SK-N-SH (cell line): ENCODE measurements around the gene CTBP2. TPM values are rescaled to one million over a fixed set of nuclear protein-coding genes. Genes with fewer than 3 reads are reported as not detected.

Experiments
- CTCF ChIA-PET: fragments of 300-600, 350-600 bp; formaldehyde crosslinking; extraction: SDS; loops from one replicate; lab custom pipeline; 2021; lab: Yijun Ruan, JAX
- POLR2A ChIA-PET: fragments of 350-600 bp; sonication (Branson Sonifier 250); formaldehyde crosslinking; extraction: SDS; loops from one replicate; lab custom pipeline; 2020; ENCODE audit warnings: antibody characterized with exemption, inconsistent platforms; lab: Yijun Ruan, JAX
- DNase-seq: peaks from one replicate; pipeline ENCODE4 v3.0.0; 2012
- H2AFZ ChIP-seq: fragments of 200-600 bp; sonication (generic); 2 replicates; pipeline ENCODE4 v1.8.1; 2016; ENCODE audit warnings: antibody characterized with exemption, mild to moderate bottlenecking, low read depth
- H3F3A ChIP-seq: fragments of 200-600 bp; sonication (generic); replicated peaks from 2 replicates; pipeline ENCODE3; 2016; ENCODE audit warnings: antibody characterized with exemption, mild to moderate bottlenecking; ENCODE audit not compliant: insufficient read depth
- H3K27ac ChIP-seq, 2 experiments: fragments of 200-500 bp in 1 of 2; fragments of 200-600 bp in 1 of 2; sonication (Bioruptor generic) in 1 of 2; sonication (generic), shearing (Covaris generic) in 1 of 2; 2 replicates each; pipeline versions ENCODE4 v1.5.1 to v1.6.1; 2014 to 2016; ENCODE audit warnings: low read depth in 2 of 2, inconsistent platforms in 1 of 2, low read length in 1 of 2, mild to moderate bottlenecking in 1 of 2, mixed read lengths in 1 of 2
- H3K27me3 ChIP-seq: fragments of 200-600 bp; sonication (generic), shearing (Covaris generic); 2 replicates; pipeline ENCODE4 v1.6.1; 2016; ENCODE audit warnings: mixed run types; ENCODE audit not compliant: insufficient read depth
- H3K36me3 ChIP-seq, 2 experiments: fragments of 200-500 bp in 1 of 2; fragments of 200-600 bp in 1 of 2; sonication (Bioruptor generic) in 1 of 2; sonication (generic) in 1 of 2; replicated peaks in 1 of 2; 2 replicates each; pipeline versions ENCODE3 to v1.5.1; 2014 to 2016; ENCODE audit warnings: low read length in 1 of 2, mild to moderate bottlenecking in 1 of 2; ENCODE audit not compliant: insufficient read depth in 2 of 2, control insufficient read depth in 1 of 2
- H3K4me1 ChIP-seq, 2 experiments: fragments of 200-500 bp in 1 of 2; fragments of 200-600 bp in 1 of 2; sonication (Bioruptor generic) in 1 of 2; sonication (generic), shearing (Covaris generic) in 1 of 2; 2 replicates each; pipeline versions ENCODE4 v1.5.1 to v1.6.1; 2014 to 2016; ENCODE audit warnings: low read depth in 1 of 2, low read length in 1 of 2, mixed run types in 1 of 2; ENCODE audit not compliant: insufficient read depth in 2 of 2, control insufficient read depth in 1 of 2
- H3K4me2 ChIP-seq: fragments of 200-600 bp; sonication (generic), shearing (Covaris generic); 2 replicates; pipeline ENCODE4 v1.6.1; 2017; ENCODE audit warnings: mixed run types
- H3K4me3 ChIP-seq, 2 experiments: fragments of 200-500 bp in 1 of 2; fragments of 200-600 bp in 1 of 2; sonication (Bioruptor generic) in 1 of 2; sonication (generic), shearing (Covaris generic) in 1 of 2; 2 replicates each; pipeline versions ENCODE4 v1.5.1 to v1.8.1; 2014 to 2016; ENCODE audit warnings: low read depth in 2 of 2, inconsistent platforms in 1 of 2, low read length in 1 of 2, mild to moderate bottlenecking in 1 of 2, mixed read lengths in 1 of 2, moderate library complexity in 1 of 2
- H3K79me2 ChIP-seq: fragments of 200-600 bp; sonication (generic); 2 replicates; pipeline ENCODE4 v1.8.1; 2017; ENCODE audit warnings: mild to moderate bottlenecking; ENCODE audit not compliant: insufficient read depth
- H3K9ac ChIP-seq: fragments of 200-600 bp; sonication (generic); 2 replicates; pipeline ENCODE4 v1.6.1; 2017; ENCODE audit warnings: mixed run types
- H3K9me2 ChIP-seq: fragments of 200-600 bp; sonication (generic); 2 replicates; pipeline ENCODE4 v1.6.1; 2017; ENCODE audit warnings: mixed run types
- H3K9me3 ChIP-seq: fragments of 200-600 bp; sonication (generic); 2 replicates; pipeline ENCODE4 v1.6.1; 2017; ENCODE audit warnings: mixed run types, mild to moderate bottlenecking, moderate library complexity
- H4K20me1 ChIP-seq: fragments of 200-600 bp; sonication (generic); 2 replicates; pipeline ENCODE4 v1.6.1; 2017; ENCODE audit warnings: mild to moderate bottlenecking, mixed run types; ENCODE audit not compliant: insufficient read depth
- CHD2 ChIP-seq: fragments of 150-350 bp; IDR thresholded peaks from 2 replicates; pipeline ENCODE4 v1.6.1; 2018; ENCODE audit warnings: low read length; ENCODE audit not compliant: partially characterized antibody
- ELF1 ChIP-seq: IDR thresholded peaks from 2 replicates; pipeline ENCODE4 v1.4.0; 2012
- EP300 ChIP-seq, 2 experiments: IDR thresholded peaks; 2 replicates each; pipeline versions ENCODE4 v1.4.0 to v1.6.1; 2012; ENCODE audit warnings: borderline replicate concordance in 1 of 2, low read depth in 1 of 2, low read length in 1 of 2
- EZH2phosphoT487 ChIP-seq: fragments of 200-600 bp; sonication (generic); IDR thresholded peaks from 2 replicates; pipeline ENCODE4 v1.6.1; 2017; ENCODE audit warnings: low read depth, mixed run types, mild to moderate bottlenecking, antibody characterized with exemption, moderate library complexity, borderline replicate concordance
- FOSL2 ChIP-seq: IDR thresholded peaks from 2 replicates; pipeline ENCODE4 v1.4.0; 2012; ENCODE audit warnings: low read depth, mild to moderate bottlenecking, moderate library complexity, borderline replicate concordance
- FOXJ3 ChIP-seq: sonication (generic); formaldehyde crosslinking; IDR thresholded peaks from 2 replicates; pipeline ENCODE4 v1.5.1; 2020; ENCODE audit warnings: mild to moderate bottlenecking, missing genetic modification reagents
- FOXM1 ChIP-seq: IDR thresholded peaks from 2 replicates; pipeline ENCODE4 v1.4.0; 2012; ENCODE audit warnings: low read depth, mild to moderate bottlenecking
- GATA2 ChIP-seq: sonication (generic); formaldehyde crosslinking; IDR thresholded peaks from 2 replicates; pipeline ENCODE4 v1.5.0; 2020; ENCODE audit warnings: mild to moderate bottlenecking, missing genetic modification reagents
- MAX ChIP-seq: IDR thresholded peaks from 2 replicates; pipeline ENCODE4 v1.4.0; 2012; ENCODE audit warnings: low read depth
- MEF2A ChIP-seq: IDR thresholded peaks from 2 replicates; pipeline ENCODE4 v1.4.0; 2012; ENCODE audit warnings: low read depth, borderline replicate concordance
- MXI1 ChIP-seq: IDR thresholded peaks from 2 replicates; pipeline ENCODE4 v1.6.1; 2012; ENCODE audit warnings: mild to moderate bottlenecking, low read depth, low read length, improper control_type of control experiment
- NFIC ChIP-seq: IDR thresholded peaks from 2 replicates; pipeline ENCODE4 v1.4.0; 2012; ENCODE audit warnings: borderline replicate concordance
- NRF1 ChIP-seq: IDR thresholded peaks from 2 replicates; pipeline ENCODE4 v1.6.1; 2012; ENCODE audit warnings: low read depth, mild to moderate bottlenecking, low read length
- POLR2AphosphoS5 ChIP-seq: IDR thresholded peaks from 2 replicates; pipeline ENCODE4 v1.6.1; 2012; ENCODE audit warnings: low read depth, low read length
- RAD21 ChIP-seq: IDR thresholded peaks from 2 replicates; pipeline ENCODE4 v1.6.1; 2012; ENCODE audit warnings: mild to moderate bottlenecking, low read length
- RFX5 ChIP-seq: IDR thresholded peaks from 2 replicates; pipeline ENCODE4 v1.6.1; 2012; ENCODE audit warnings: mild to moderate bottlenecking, improper control_type of control experiment, low read length
- SIN3A ChIP-seq: IDR thresholded peaks from 2 replicates; pipeline ENCODE4 v1.6.1; 2012; ENCODE audit warnings: low read depth, mild to moderate bottlenecking, low read length, moderate library complexity, borderline replicate concordance
- TEAD4 ChIP-seq: IDR thresholded peaks from 2 replicates; pipeline ENCODE4 v1.4.0; 2012; ENCODE audit warnings: mild to moderate bottlenecking, borderline replicate concordance; ENCODE audit not compliant: insufficient read depth
- USF2 ChIP-seq: fragments of 150-350 bp; IDR thresholded peaks from 2 replicates; pipeline ENCODE4 v1.6.1; 2017; ENCODE audit warnings: antibody characterized with exemption, low read length, low read depth, borderline replicate concordance
- WGBS: methylation state at CpG from one replicate; pipeline ENCODE4 v1.1.6; 2017; ENCODE audit warnings: low lambda C conversion rate; 5-methylcytosine and 5-hydroxymethylcytosine counted together
- polyA plus RNA-seq, 3 experiments: library from polyadenylated mRNA; depleted of rRNA; stranded (reverse); fragments of >200 nt; gene quantifications; 2 replicates each; pipeline ENCODE4 v1.2.3, GENCODE V29; 2012
- TF ChIP-seq, protein P1 (sequence below): fragments of 150-350 bp; IDR thresholded peaks from 2 replicates; pipeline ENCODE4 v1.6.1; 2016; ENCODE audit warnings: mild to moderate bottlenecking, low read depth, low read length
- TF ChIP-seq, protein P2 (sequence below): IDR thresholded peaks from 2 replicates; pipeline ENCODE4 v1.4.0; 2012; ENCODE audit warnings: low read depth, borderline replicate concordance

Gene CTBP2
- polyA plus RNA-seq, 1 of the 3 experiments (the other 2 are of a cell fraction), result 69.7 TPM

DNA sequence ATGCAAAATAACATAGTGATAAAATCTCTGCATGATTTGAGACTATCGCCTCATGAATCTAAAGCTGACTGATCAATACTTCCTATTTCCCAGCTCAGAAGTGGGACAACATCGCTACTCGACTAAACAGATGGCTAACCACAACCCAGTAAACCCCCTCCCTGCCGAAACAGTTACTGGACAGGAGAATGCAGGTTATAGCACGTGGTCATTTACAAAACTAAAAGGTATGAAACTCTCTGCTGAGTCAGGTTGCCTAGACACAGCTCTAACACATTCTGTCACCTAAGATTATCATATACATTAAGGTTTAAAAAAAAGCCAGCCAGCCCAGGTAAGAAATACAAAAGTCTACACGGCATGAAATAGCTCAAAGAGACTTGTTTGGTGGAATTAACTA, 64.0 kb downstream of the CTBP2 start:
- Histone ChIP-seq H3K4me2 (no peak overlapping the region), H2AFZ (no peak overlapping the region), H3K79me2 (peaks cover 97% of the 10 kb centered on the region), H3K4me1 (peaks cover 21 to 42% of the 10 kb centered on the region in 2 experiments; a peak in 2 of 4 replicates), H3K9ac (no peak overlapping the region), H3K27ac (no peak overlapping the region), H3K4me3 (no peak overlapping the region), H3K9me2 (no peaks in the 10 kb centered on the region), H3K36me3 (peaks cover 0 to 3% of the 10 kb centered on the region in 2 experiments), H3K9me3 (no peaks in the 10 kb centered on the region), H3F3A (no peaks in the 10 kb centered on the region), H3K27me3 (no peaks in the 10 kb centered on the region), H4K20me1 (peaks cover 96% of the 10 kb centered on the region)
- WGBS, result 95% methylated on average over 6 of the region's 6 CpGs
- POLR2A ChIA-PET, result no interaction called here
- TF ChIP-seq, protein P1, sequence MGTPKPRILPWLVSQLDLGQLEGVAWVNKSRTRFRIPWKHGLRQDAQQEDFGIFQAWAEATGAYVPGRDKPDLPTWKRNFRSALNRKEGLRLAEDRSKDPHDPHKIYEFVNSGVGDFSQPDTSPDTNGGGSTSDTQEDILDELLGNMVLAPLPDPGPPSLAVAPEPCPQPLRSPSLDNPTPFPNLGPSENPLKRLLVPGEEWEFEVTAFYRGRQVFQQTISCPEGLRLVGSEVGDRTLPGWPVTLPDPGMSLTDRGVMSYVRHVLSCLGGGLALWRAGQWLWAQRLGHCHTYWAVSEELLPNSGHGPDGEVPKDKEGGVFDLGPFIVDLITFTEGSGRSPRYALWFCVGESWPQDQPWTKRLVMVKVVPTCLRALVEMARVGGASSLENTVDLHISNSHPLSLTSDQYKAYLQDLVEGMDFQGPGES, result no peak
- no peak for TF ChIP-seq RFX5
- TF ChIP-seq EZH2phosphoT487, result no peak
- no peak for TF ChIP-seq GATA2
- no peak for TF ChIP-seq POLR2AphosphoS5
- CTCF ChIA-PET, result no interaction called here
- no peak for DNase-seq

DNA sequence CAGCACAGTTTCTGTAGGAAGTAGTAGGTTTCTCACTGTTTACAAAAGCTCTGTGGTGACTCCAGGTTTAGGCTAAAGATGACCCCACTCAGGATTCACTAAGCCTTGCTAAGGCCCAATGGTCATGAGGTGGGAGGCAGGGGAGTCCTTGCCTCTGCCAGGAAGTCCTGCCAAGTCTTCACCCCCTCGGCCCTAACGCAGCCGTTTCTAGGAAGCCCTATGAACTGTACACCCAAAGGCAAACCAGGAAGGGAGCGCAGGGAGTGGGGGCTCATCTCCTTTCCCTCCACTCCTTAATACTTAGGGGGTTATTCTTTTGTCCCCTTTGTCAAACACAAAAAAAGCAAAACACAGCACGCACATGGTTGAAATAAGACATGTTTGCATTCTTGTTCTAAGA, 64.6 kb downstream of the CTBP2 start:
- H3K79me2 ChIP-seq, result peaks cover 97% of the 10 kb centered on the region
- no peaks in the 10 kb centered on the region for H3K9me3 ChIP-seq
- no peak overlapping the region for H3K27ac ChIP-seq
- no peak overlapping the region for H2AFZ ChIP-seq
- ChIA-PET POLR2A (no interaction called here), CTCF (interaction anchor here (1.3 kb wide), 1 partner anchor 9 kb away, joined by 3 read pairs; no protein-coding TSS in a partner anchor)
- TF ChIP-seq FOXM1 (no peak), RAD21 (no peak), FOSL2 (no peak), GATA2 (no peak), CHD2 (no peak), EP300 (IDR thresholded peaks at IDR 0.05; ENCODE audit: borderline replicate concordance in 1 of 2, low read depth in 1 of 2, low read length in 1 of 2) (no peak), ELF1 (no peak), MAX (no peak), SIN3A (no peak), MXI1 (no peak), TEAD4 (no peak), NFIC (no peak), NRF1 (no peak), POLR2AphosphoS5 (no peak), MEF2A (no peak), USF2 (no peak), FOXJ3 (CRISPR knock-in tag) (no peak)
- TF ChIP-seq, protein P1, result no peak
- TF ChIP-seq, protein P2, sequence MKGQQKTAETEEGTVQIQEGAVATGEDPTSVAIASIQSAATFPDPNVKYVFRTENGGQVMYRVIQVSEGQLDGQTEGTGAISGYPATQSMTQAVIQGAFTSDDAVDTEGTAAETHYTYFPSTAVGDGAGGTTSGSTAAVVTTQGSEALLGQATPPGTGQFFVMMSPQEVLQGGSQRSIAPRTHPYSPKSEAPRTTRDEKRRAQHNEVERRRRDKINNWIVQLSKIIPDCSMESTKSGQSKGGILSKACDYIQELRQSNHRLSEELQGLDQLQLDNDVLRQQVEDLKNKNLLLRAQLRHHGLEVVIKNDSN, result no peak
- peaks cover 96% of the 10 kb centered on the region for H4K20me1 ChIP-seq
- H3K27me3 ChIP-seq, result no peaks in the 10 kb centered on the region
- peaks cover 21 to 39% of the 10 kb centered on the region in 2 experiments; a peak in 2 of 4 replicates for H3K4me1 ChIP-seq
- 100% methylated on average over 5 of the region's 5 CpGs for WGBS
- no peak overlapping the region for H3K9ac ChIP-seq
- H3K4me2 ChIP-seq, result no peak overlapping the region
- H3K4me3 ChIP-seq, result no peak overlapping the region
- no peaks in the 10 kb centered on the region for H3K36me3 ChIP-seq
- no peaks in the 10 kb centered on the region for H3K9me2 ChIP-seq
- H3F3A ChIP-seq, result no peaks in the 10 kb centered on the region
- no peak for DNase-seq
